HEK293 (cell line): Measurements from ENCODE around the gene FAM228B.

Experiments
- CTCF ChIA-PET: fragments of 350-600 bp; formaldehyde crosslinking; extraction: SDS; loops from one replicate; lab custom pipeline; 2021; ENCODE audit warnings: antibody characterized with exemption; lab: Yijun Ruan, JAX
- POLR2A ChIA-PET: fragments of 300-600 bp; formaldehyde crosslinking; extraction: SDS; loops from one replicate; lab custom pipeline; 2020; ENCODE audit warnings: antibody characterized with exemption, inconsistent platforms; lab: Yijun Ruan, JAX
- H3K27ac ChIP-seq: fragments of 200-500 bp; sonication (Bioruptor generic); 2 replicates; pipeline ENCODE4 v1.5.1; 2014; ENCODE audit warnings: low read depth, low read length, control low read depth, inconsistent platforms; ENCODE audit errors: extremely low read depth
- H3K36me3 ChIP-seq, 2 experiments: fragments of 200-500 bp in 1 of 2; sonication (Bioruptor generic) in 1 of 2; 1 replicate in 1 of 2; 2 replicates in 1 of 2; pipeline ENCODE4 v1.5.1; 2014 to 2017; ENCODE audit warnings: inconsistent platforms in 2 of 2, low read length in 2 of 2; ENCODE audit not compliant: control insufficient read depth in 2 of 2, insufficient read depth in 1 of 2
- H3K4me1 ChIP-seq: fragments of 200-500 bp; sonication (Bioruptor generic); 2 replicates; pipeline ENCODE4 v1.5.1; 2014; ENCODE audit warnings: mild to moderate bottlenecking, low read length, inconsistent platforms; ENCODE audit not compliant: control insufficient read depth, insufficient read depth
- H3K4me3 ChIP-seq: 2 replicates; pipeline ENCODE4 v1.5.1; 2011; ENCODE audit warnings: low read depth, mild to moderate bottlenecking, control low read depth, low read length, moderate library complexity
- H3K9me3 ChIP-seq: fragments of 200-500 bp; sonication (Bioruptor generic); 2 replicates; pipeline ENCODE4 v1.5.1; 2014; ENCODE audit warnings: low read depth, low read length, inconsistent platforms; ENCODE audit not compliant: control insufficient read depth, insufficient read depth
- BCL11B ChIP-seq: fragments of 450-650 bp; formaldehyde crosslinking; IDR thresholded peaks from 2 replicates; pipeline ENCODE4 v1.5.1; 2016; ENCODE audit warnings: low read depth, missing biosample characterization, missing genetic modification characterization
- FEZF1 ChIP-seq: fragments of 450-650 bp; formaldehyde crosslinking; IDR thresholded peaks from 2 replicates; pipeline ENCODE4 v1.5.1; 2016; ENCODE audit warnings: missing biosample characterization, missing genetic modification characterization
- GFI1B ChIP-seq: fragments of 450-650 bp; formaldehyde crosslinking; IDR thresholded peaks from 2 replicates; pipeline ENCODE4 v1.5.1; 2016; ENCODE audit warnings: missing biosample characterization, missing genetic modification characterization
- KLF8 ChIP-seq: fragments of 450-650 bp; formaldehyde crosslinking; IDR thresholded peaks from 2 replicates; pipeline ENCODE4 v1.5.1; 2016; ENCODE audit warnings: missing biosample characterization, missing genetic modification characterization
- REPIN1 ChIP-seq: fragments of 450-650 bp; formaldehyde crosslinking; IDR thresholded peaks from 2 replicates; pipeline ENCODE4 v1.5.1; 2017; ENCODE audit warnings: missing biosample characterization, missing genetic modification characterization, low read depth
- ZFP69B ChIP-seq: fragments of 450-650 bp; formaldehyde crosslinking; IDR thresholded peaks from 2 replicates; pipeline ENCODE4 v1.5.1; 2016; ENCODE audit warnings: missing biosample characterization, missing genetic modification characterization
- ZNF16 ChIP-seq: fragments of 450-650 bp; formaldehyde crosslinking; IDR thresholded peaks from 2 replicates; pipeline ENCODE4 v1.5.1; 2016; ENCODE audit warnings: low read depth, missing biosample characterization, missing genetic modification characterization
- ZNF214 ChIP-seq: fragments of 450-650 bp; formaldehyde crosslinking; IDR thresholded peaks from 2 replicates; pipeline ENCODE4 v1.5.1; 2017; ENCODE audit warnings: missing biosample characterization, mild to moderate bottlenecking, missing genetic modification characterization, borderline replicate concordance
- ZNF433 ChIP-seq: fragments of 450-650 bp; formaldehyde crosslinking; IDR thresholded peaks from 2 replicates; pipeline ENCODE4 v1.5.1; 2016; ENCODE audit warnings: missing biosample characterization, missing genetic modification characterization, low read depth
- ZNF501 ChIP-seq: fragments of 450-650 bp; formaldehyde crosslinking; IDR thresholded peaks from 2 replicates; pipeline ENCODE4 v1.5.1; 2016; ENCODE audit warnings: missing biosample characterization, missing genetic modification characterization
- ZNF514 ChIP-seq: fragments of 450-650 bp; formaldehyde crosslinking; IDR thresholded peaks from 2 replicates; pipeline ENCODE4 v1.5.1; 2016; ENCODE audit warnings: missing biosample characterization, missing genetic modification characterization
- ZNF626 ChIP-seq: fragments of 450-650 bp; sonication (Bioruptor Pico); formaldehyde crosslinking; IDR thresholded peaks from 2 replicates; pipeline ENCODE4 v1.5.1; 2018; ENCODE audit warnings: missing biosample characterization, missing genetic modification characterization, inconsistent platforms
- ZNF768 ChIP-seq: fragments of 450-650 bp; formaldehyde crosslinking; IDR thresholded peaks from 2 replicates; pipeline ENCODE4 v1.5.1; 2018; ENCODE audit warnings: missing biosample characterization, mild to moderate bottlenecking, missing genetic modification characterization
- TF ChIP-seq, protein P1 (sequence below): fragments of 450-650 bp; formaldehyde crosslinking; IDR thresholded peaks from 2 replicates; pipeline ENCODE4 v1.5.1; 2016; ENCODE audit warnings: missing biosample characterization, missing genetic modification characterization
- TF ChIP-seq, protein P2 (sequence below): fragments of 450-650 bp; formaldehyde crosslinking; conservative IDR thresholded peaks from 2 replicates; pipeline ENCODE4 v1.5.1; 2016; ENCODE audit warnings: low read depth, missing biosample characterization, missing genetic modification characterization
- TF ChIP-seq, protein P3 (sequence below): fragments of 450-650 bp; formaldehyde crosslinking; IDR thresholded peaks from 2 replicates; pipeline ENCODE4 v1.5.1; 2016; ENCODE audit warnings: missing biosample characterization, missing genetic modification characterization
- TF ChIP-seq, protein P4 (sequence below): IDR thresholded peaks from 2 replicates; pipeline ENCODE4 v1.6.1; 2011; ENCODE audit warnings: mild to moderate bottlenecking, low read depth, low read length, borderline replicate concordance

Gene FAM228B

DNA sequence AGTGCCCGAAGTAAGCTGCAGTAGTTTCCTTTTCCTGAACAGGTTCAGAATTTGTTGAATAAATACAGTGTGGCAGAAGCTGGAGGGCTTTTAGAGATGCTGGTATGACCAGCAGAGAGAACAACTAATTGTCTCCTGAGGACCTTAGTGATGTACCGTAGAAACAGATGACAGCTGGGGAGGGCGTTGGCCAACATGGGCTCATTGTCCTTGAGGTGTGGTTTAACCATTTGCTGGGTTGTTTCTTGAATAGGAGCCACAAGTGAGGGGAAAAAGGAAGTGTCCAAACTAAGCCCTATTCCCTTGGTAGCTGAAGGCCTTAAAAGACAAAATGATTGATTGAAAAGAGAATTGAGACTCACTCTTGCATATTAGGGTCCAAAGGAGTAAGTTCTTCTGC lies 39.9 kb downstream of the FAM228B start:
- CTCF ChIA-PET, result interaction anchor here (0.7 to 1.3 kb wide), 4 partner anchors 10 to 339 kb away, joined by 3 to 11 read pairs (median 6); no protein-coding TSS in a partner anchor
- no peak overlapping the region for H3K27ac ChIP-seq
- no peak overlapping the region for H3K4me3 ChIP-seq
- H3K36me3 ChIP-seq, result no peaks in the 10 kb centered on the region
- no peaks in the 10 kb centered on the region for H3K4me1 ChIP-seq
- no peak for TF ChIP-seq ZFP69B
- no peak for TF ChIP-seq REPIN1 (tag by site-specific recombination)
- TF ChIP-seq, protein P1, sequence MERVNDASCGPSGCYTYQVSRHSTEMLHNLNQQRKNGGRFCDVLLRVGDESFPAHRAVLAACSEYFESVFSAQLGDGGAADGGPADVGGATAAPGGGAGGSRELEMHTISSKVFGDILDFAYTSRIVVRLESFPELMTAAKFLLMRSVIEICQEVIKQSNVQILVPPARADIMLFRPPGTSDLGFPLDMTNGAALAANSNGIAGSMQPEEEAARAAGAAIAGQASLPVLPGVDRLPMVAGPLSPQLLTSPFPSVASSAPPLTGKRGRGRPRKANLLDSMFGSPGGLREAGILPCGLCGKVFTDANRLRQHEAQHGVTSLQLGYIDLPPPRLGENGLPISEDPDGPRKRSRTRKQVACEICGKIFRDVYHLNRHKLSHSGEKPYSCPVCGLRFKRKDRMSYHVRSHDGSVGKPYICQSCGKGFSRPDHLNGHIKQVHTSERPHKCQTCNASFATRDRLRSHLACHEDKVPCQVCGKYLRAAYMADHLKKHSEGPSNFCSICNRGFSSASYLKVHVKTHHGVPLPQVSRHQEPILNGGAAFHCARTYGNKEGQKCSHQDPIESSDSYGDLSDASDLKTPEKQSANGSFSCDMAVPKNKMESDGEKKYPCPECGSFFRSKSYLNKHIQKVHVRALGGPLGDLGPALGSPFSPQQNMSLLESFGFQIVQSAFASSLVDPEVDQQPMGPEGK (tag by site-specific recombination), result no peak
- TF ChIP-seq, protein P2, sequence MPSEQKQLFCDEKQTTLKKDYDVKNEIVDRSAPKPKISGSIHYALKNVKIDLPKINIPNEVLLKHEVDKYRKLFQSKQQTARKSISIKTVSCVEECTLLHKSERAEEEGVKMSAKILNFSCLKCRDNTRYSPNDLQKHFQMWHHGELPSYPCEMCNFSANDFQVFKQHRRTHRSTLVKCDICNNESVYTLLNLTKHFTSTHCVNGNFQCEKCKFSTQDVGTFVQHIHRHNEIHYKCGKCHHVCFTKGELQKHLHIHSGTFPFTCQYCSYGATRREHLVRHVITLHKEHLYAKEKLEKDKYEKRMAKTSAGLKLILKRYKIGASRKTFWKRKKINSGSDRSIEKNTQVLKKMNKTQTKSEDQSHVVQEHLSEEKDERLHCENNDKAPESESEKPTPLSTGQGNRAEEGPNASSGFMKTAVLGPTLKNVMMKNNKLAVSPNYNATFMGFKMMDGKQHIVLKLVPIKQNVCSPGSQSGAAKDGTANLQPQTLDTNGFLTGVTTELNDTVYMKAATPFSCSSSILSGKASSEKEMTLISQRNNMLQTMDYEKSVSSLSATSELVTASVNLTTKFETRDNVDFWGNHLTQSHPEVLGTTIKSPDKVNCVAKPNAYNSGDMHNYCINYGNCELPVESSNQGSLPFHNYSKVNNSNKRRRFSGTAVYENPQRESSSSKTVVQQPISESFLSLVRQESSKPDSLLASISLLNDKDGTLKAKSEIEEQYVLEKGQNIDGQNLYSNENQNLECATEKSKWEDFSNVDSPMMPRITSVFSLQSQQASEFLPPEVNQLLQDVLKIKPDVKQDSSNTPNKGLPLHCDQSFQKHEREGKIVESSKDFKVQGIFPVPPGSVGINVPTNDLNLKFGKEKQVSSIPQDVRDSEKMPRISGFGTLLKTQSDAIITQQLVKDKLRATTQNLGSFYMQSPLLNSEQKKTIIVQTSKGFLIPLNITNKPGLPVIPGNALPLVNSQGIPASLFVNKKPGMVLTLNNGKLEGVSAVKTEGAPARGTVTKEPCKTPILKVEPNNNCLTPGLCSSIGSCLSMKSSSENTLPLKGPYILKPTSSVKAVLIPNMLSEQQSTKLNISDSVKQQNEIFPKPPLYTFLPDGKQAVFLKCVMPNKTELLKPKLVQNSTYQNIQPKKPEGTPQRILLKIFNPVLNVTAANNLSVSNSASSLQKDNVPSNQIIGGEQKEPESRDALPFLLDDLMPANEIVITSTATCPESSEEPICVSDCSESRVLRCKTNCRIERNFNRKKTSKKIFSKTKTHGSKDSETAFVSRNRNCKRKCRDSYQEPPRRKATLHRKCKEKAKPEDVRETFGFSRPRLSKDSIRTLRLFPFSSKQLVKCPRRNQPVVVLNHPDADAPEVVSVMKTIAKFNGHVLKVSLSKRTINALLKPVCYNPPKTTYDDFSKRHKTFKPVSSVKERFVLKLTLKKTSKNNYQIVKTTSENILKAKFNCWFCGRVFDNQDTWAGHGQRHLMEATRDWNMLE (tag by site-specific recombination), result no peak
- no peak for TF ChIP-seq ZNF768
- no peak for TF ChIP-seq ZNF501 (tag by site-specific recombination)
- TF ChIP-seq ZNF214 (tag by site-specific recombination), result no peak
- TF ChIP-seq, protein P3, sequence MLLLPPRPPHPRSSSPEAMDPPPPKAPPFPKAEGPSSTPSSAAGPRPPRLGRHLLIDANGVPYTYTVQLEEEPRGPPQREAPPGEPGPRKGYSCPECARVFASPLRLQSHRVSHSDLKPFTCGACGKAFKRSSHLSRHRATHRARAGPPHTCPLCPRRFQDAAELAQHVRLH (tag by site-specific recombination), result no peak
- TF ChIP-seq FEZF1 (tag by site-specific recombination), result no peak
- TF ChIP-seq GFI1B (tag by site-specific recombination), result no peak
- no peak for TF ChIP-seq BCL11B
- TF ChIP-seq ZNF626 (tag by site-specific recombination), result no peak
- TF ChIP-seq ZNF514, result no peak
- no peak for TF ChIP-seq KLF8 (tag by site-specific recombination)
- no peak for TF ChIP-seq ZNF16 (tag by site-specific recombination)
- TF ChIP-seq, all 188 proteins: peak for 0
- POLR2A ChIA-PET, result no interaction called here
- no peaks in the 10 kb centered on the region for H3K9me3 ChIP-seq

DNA sequence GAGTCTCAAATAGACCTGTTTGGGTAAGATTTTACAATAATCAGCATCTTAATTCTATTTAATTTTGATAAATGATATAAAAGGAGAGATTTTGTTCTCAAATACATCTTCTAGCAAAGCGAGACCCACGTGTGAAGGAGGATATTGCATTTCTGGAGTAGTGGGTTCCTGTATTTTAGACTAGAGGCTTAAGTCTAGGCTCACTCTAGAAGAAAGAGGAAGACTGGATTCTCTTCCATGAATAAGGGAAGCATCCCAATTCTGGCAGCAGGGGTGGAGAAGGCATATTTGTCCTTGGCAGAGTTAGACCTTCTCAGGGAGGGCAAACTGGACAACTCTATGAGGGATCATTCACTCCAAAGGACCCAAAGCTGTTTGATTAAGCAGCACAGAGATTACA lies 40.3 kb downstream of the FAM228B start:
- no peaks in the 10 kb centered on the region for H3K9me3 ChIP-seq
- H3K27ac ChIP-seq, result no peak overlapping the region
- CTCF ChIA-PET, result interaction anchor here (0.7 to 1.6 kb wide), 6 partner anchors 11 to 339 kb away, joined by 3 to 11 read pairs (median 3); partner anchors contain the start of gene ATAD2B
- H3K36me3 ChIP-seq, result no peaks in the 10 kb centered on the region
- no peak overlapping the region for H3K4me3 ChIP-seq
- POLR2A ChIA-PET, result no interaction called here
- H3K4me1 ChIP-seq, result no peaks in the 10 kb centered on the region
- TF ChIP-seq, protein P4, sequence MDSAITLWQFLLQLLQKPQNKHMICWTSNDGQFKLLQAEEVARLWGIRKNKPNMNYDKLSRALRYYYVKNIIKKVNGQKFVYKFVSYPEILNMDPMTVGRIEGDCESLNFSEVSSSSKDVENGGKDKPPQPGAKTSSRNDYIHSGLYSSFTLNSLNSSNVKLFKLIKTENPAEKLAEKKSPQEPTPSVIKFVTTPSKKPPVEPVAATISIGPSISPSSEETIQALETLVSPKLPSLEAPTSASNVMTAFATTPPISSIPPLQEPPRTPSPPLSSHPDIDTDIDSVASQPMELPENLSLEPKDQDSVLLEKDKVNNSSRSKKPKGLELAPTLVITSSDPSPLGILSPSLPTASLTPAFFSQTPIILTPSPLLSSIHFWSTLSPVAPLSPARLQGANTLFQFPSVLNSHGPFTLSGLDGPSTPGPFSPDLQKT, result no peak
- no peak for TF ChIP-seq ZNF433 (tag by site-specific recombination)
- TF ChIP-seq, all 188 proteins: peak for 0
